Germinal center (tissue), 1 donor: ENCODE results near the gene SOX13.
"Not testable (repeated sequence)": the region's sequence is repeated elsewhere in the genome, so short reads cannot be mapped to it uniquely, and the experiment has no call there.

Experiments used
- DNase-seq: peaks from one replicate; pipeline ENCODE4 v3.0.0; 2012; ENCODE audit warnings: mixed read lengths, low spot score

The SOX13 gene

GRCh38 chr1:204072931-204073836, at the start of gene SOX13:
TSS of gene SOX13 (plus strand) at chr1:204073115. CDS start at chr1:204112916, 39,801 bp downstream.
- DNase-seq = peak; percentile 21

GRCh38 chr1:204025917-204026707, 46.8 kb upstream of the SOX13 start:
- DNase-seq = no peak

GRCh38 chr1:204027446-204027845, 45.5 kb upstream of the SOX13 start:
- no peak for DNase-seq

GRCh38 chr1:204029016-204029415, 43.9 kb upstream of the SOX13 start:
- DNase-seq = no peak

GRCh38 chr1:204031098-204031710, 41.7 kb upstream of the SOX13 start:
- DNase-seq = no peak

- no peak for DNase-seq
Measured at GRCh38 chr1:204032642-204033235, 40.2 kb upstream of the SOX13 start.

- DNase-seq = no peak
Measured at GRCh38 chr1:204033306-204033705, 39.6 kb upstream of the SOX13 start.

- DNase-seq = no peak
Measured at GRCh38 chr1:204036882-204037655, 35.8 kb upstream of the SOX13 start.

GRCh38 chr1:204041232-204041767, 31.6 kb upstream of the SOX13 start:
- DNase-seq = no peak

- no peak for DNase-seq
Measured at GRCh38 chr1:204041803-204042505, 31.0 kb upstream of the SOX13 start.

- DNase-seq = no peak
Measured at GRCh38 chr1:204042516-204042915, 30.4 kb upstream of the SOX13 start.

- DNase-seq = no peak
Measured at GRCh38 chr1:204043680-204044079, 29.2 kb upstream of the SOX13 start.

GRCh38 chr1:204044448-204044847, 28.5 kb upstream of the SOX13 start:
- no peak for DNase-seq

- DNase-seq = no peak
Measured at GRCh38 chr1:204045430-204045829, 27.5 kb upstream of the SOX13 start.

- DNase-seq = no peak
Measured at GRCh38 chr1:204046346-204046745, 26.6 kb upstream of the SOX13 start.

- not testable (repeated sequence) for DNase-seq
Measured at GRCh38 chr1:204048796-204049195, 24.1 kb upstream of the SOX13 start.

GRCh38 chr1:204051258-204051657, 21.7 kb upstream of the SOX13 start:
- DNase-seq = no peak

- no peak for DNase-seq
Measured at GRCh38 chr1:204051718-204052117, 21.2 kb upstream of the SOX13 start.

- DNase-seq = no peak
Measured at GRCh38 chr1:204053893-204054292, 19.0 kb upstream of the SOX13 start.

GRCh38 chr1:204059970-204060369, 12.9 kb upstream of the SOX13 start:
- DNase-seq = no peak
